ENCODE data around the gene VGLL1. TPM values are rescaled to one million over a fixed set of nuclear protein-coding genes. Genes with fewer than 3 reads are reported as not detected.

Gene VGLL1
- total and polyA plus RNA-seq, 11 donors = 0.62 TPM; not detected in 10

GRCh38 chrX:136584545-136584944, 52.5 kb downstream of the VGLL1 start:
- Histone ChIP-seq H3K4me1 (no peaks in the 10 kb centered on the region), H3K9me3 (no peaks in the 10 kb centered on the region), H3K4me3 (no peak overlapping the region), H3K36me3 (no peaks in the 10 kb centered on the region), H3K27me3 (peaks cover 0 to 7% (median 0%) of the 10 kb centered on the region in 9 donors), H3K27ac (no peak overlapping the region)
- 41 to 76% (median 63%) methylated on average over 4 of the region's 4 CpGs for WGBS, 4 donors
- TF ChIP-seq POLR2A (IDR thresholded peaks at IDR 0.05) = no peak
- TF ChIP-seq CTCF (IDR thresholded peaks at IDR 0.05) = no peak
- DNase-seq (no peak), ATAC-seq (no peak)
- intact Hi-C loops (cut with DNase I) = no loop called here

GRCh38 chrX:136585262-136585661, 53.2 kb downstream of the VGLL1 start:
- Histone ChIP-seq H3K36me3 (no peaks in the 10 kb centered on the region), H3K4me3 (no peak overlapping the region), H3K4me1 (no peaks in the 10 kb centered on the region), H3K9me3 (no peaks in the 10 kb centered on the region), H3K27me3 (peaks cover 0 to 6% (median 0%) of the 10 kb centered on the region in 9 donors), H3K27ac (peak overlapping the region in 1 of 12 donors; percentile 19)
- whole genome bisulfite sequencing, 4 donors = 61 to 70% (median 68%) methylated on average over 5 of the region's 5 CpGs
- ATAC-seq (no peak), DNase-seq (no peak)
- TF ChIP-seq CTCF (IDR thresholded peaks at IDR 0.05) (no peak), POLR2A (IDR thresholded peaks at IDR 0.05) (no peak)
- intact Hi-C loops (cut with DNase I) = no loop called here

GRCh38 chrX:136585960-136586359, 53.9 kb downstream of the VGLL1 start:
- intact Hi-C loops (cut with DNase I) = no loop called here
- WGBS, 4 donors = 41 to 82% (median 62%) methylated on average over 3 of the region's 3 CpGs
- ATAC-seq (no peak), DNase-seq (no peak)
- peak overlapping the region in 1 of 12 donors; percentile 19 for H3K27ac ChIP-seq
- no peaks in the 10 kb centered on the region for H3K27me3 ChIP-seq
- H3K4me3 ChIP-seq = no peak overlapping the region
- no peaks in the 10 kb centered on the region for H3K9me3 ChIP-seq
- H3K4me1 ChIP-seq = no peaks in the 10 kb centered on the region
- TF ChIP-seq POLR2A (IDR thresholded peaks at IDR 0.05) (no peak), CTCF (IDR thresholded peaks at IDR 0.05) (no peak)
- H3K36me3 ChIP-seq = no peaks in the 10 kb centered on the region

GRCh38 chrX:136586386-136586785, 54.4 kb downstream of the VGLL1 start:
- H3K36me3 ChIP-seq = no peaks in the 10 kb centered on the region
- DNase-seq (no peak), ATAC-seq (no peak)
- no peak for TF ChIP-seq POLR2A (IDR thresholded peaks at IDR 0.05)
- no peak for TF ChIP-seq CTCF (IDR thresholded peaks at IDR 0.05)
- H3K27ac ChIP-seq = peak overlapping the region in 1 of 12 donors; percentile 19
- no peak overlapping the region for H3K4me3 ChIP-seq
- intact Hi-C loops (cut with DNase I) = no loop called here
- no peaks in the 10 kb centered on the region for H3K9me3 ChIP-seq
- H3K27me3 ChIP-seq = no peaks in the 10 kb centered on the region
- H3K4me1 ChIP-seq = no peaks in the 10 kb centered on the region
- WGBS, 4 donors = 51 to 77% (median 64%) methylated on average over 3 of the region's 3 CpGs
